ENCODE data around the gene PHF14.
"Not testable (repeated sequence)": the region's sequence is repeated elsewhere in the genome, so short reads cannot be mapped to it uniquely, and the experiment has no call there.

Gene PHF14

GRCh38 chr7:10977113-10977512 is 3.4 kb downstream of the PHF14 start:
- DNase-seq (ENCODE audit: low read depth), result no peak

DNA sequence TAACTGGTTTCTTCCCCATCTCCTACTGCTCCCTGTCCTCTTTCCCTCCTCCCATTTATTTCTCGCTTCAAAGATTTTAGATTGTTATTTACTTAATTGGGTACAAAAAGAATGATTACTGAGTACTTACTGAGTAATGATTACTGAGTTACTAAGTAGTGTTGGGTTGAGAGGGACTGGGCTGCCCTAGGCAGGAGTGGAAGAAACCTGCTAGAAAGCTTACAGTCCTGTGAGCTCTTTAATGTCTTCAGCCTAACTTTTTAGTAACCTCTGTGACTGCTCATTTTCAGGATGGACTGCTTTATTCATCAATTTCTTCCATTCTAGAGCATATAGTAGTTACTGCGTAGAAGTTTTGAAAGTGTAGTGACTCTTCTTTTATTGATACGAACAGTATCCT is 7.6 kb downstream of the PHF14 start:
- no peak for DNase-seq (ENCODE audit: low read depth)

- DNase-seq (ENCODE audit: low read depth), result not testable (repeated sequence)
Observed at GRCh38 chr7:10990748-10991147, 17.1 kb downstream of the PHF14 start.

DNA sequence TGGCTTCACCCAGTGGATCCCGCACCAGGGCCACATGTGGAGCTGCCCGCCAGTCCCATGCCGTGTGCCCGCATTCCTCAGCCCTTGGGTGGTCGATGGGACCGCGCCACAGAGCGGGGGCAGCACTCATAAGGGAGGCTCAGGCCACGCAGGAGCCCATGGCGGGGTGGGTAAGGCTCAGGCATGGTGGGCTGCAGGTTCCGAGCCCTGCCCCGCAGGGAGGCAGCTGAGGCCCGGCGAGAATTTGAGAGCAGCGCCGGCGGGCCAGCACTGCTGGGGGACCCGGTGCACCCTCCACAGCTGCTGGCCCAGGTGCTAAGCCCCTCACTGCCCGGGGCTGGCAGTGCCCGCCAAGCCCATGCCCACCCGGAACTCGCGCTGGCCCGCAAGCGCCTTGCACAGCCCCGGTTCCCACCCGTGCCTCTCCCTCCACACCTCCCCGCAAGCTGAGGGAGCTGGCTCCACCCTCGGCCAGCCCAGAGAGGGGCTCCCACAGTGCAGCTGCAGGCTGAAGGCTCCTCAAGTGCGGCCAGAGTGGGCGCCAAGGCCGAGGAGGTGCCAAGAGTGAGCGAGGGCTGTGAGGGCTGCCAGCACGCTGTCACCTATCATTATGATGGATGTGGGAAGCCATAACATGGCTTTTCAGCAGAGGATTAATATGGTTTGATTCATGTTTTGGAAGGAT is 22.0 kb downstream of the PHF14 start:
- DNase-seq (ENCODE audit: low read depth), result not testable (repeated sequence)

DNA sequence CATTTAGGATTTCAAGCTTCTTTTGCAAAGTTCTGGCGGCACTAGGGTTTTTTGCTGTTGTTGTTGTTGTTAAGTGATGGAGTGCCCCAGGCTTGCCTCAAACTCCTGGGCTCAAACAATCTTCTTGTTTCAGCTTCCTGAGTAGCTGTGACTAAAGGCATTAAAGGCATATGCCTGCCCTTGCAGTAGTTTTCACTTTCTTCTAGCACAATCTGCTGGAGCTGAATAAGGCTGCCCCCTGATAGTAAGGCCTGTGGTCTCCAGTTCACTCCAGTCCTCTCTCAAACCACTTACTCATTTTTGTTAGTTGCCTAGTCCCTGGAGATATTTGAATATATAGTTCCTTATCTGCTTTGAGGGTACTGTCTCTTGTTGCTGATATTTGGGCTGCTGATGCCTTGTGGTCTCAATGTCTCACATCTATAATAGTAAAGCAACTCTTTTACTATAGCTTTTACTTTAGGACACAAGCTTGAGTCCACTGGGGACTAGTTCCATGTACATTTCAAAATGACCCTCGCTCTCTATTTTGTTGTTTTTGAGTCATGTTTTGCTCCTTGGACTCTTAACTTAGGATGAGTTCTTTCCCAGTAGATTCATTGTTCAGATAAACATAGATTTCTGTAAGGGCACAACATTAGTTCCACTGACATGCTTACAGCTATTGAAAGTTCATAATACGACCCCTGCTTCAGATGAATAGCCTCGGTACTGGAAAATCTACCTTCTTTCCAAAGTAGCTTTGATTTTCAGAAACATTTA is 25.5 kb downstream of the PHF14 start:
- DNase-seq (ENCODE audit: low read depth), result no peak

- no peak for DNase-seq (ENCODE audit: low read depth)
Observed at GRCh38 chr7:11005202-11005601, 31.5 kb downstream of the PHF14 start.

DNA sequence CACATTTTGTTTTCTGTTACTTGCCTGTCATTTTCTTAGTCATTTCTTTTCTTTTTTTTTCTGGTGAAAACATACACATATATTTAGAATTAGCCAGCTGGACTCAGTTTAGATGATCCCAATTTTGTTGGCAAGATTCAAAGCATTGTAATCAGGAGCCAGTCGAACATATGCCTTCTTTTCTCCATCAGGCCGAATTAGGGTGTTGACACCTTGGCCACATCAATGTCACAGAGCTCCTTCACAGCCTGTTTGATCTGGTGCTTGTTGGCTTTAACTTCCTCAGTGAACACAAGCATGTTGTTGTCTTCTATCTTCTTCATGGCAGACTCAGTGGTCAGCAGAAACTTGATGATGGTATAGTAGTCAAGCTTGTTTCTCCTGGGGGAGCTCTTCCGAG is 32.6 kb downstream of the PHF14 start:
- DNase-seq (ENCODE audit: low read depth), result no peak

GRCh38 chr7:11009631-11010030 is 36.0 kb downstream of the PHF14 start:
- peak; percentile 39 for DNase-seq (ENCODE audit: low read depth)

- DNase-seq (ENCODE audit: low read depth), result no peak
Observed at GRCh38 chr7:11021468-11021867, 47.8 kb downstream of the PHF14 start.

DNA sequence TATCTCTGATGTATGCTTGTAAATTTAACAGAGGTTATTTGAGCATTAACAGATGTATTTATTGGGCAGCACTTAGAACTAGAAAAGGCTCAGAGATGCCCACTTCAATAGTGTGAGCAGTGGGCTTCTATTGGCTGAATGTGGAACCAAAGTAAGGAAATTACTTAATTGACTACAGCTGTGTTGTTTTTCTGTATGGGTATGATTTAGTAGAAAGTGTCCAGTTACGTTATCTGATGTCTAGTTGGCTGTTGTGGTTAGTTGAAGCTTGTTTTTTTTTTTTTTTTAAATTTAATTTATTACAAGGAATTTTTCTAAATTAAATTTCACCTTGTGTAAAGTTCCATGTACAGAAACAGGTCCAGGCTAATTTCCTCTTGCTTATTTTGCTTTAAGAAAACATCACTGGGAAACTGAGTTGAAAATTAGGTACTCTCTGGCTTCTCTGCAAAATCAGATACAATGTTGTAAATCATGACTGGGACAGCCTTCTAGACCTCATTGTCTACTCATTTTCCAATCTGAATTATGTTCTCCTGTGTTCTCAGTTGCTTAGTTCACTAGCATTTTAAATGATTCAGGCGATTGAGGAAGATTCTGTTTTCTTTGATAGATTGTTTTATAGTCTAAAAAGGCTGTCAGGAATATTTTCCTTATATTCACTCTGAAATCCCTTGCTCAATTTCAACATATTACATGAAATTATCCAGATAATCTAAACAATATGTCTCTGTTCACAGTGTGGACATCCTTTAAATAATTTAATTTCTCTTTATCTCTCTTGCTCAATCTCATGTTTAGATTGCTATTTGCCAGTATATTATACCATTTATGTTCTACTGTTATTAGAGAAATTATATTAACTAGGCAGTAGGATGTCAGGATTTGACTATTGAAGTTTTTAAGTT is 53.0 kb downstream of the PHF14 start:
- peak; percentile 12 for DNase-seq (ENCODE audit: low read depth)

DNA sequence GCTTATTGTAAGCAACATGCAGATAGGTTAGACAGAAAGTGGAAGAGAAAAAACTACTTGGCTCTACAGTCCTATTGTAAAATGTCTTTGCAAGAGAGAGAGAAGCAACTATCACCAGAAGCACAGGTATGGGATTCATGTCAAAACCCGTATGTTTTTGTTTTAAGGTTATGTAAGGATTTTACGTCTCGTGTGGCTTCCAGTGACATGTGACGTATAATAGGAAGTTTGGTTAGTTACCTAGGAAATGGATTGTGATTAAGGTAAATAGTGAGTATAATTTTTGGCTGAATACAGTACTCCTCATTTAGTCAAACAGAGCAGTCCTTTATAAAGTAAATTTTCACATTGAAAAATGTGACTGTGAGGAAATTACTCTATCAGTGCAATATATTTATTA is 62.0 kb downstream of the PHF14 start:
- no peak for DNase-seq (ENCODE audit: low read depth)

DNA sequence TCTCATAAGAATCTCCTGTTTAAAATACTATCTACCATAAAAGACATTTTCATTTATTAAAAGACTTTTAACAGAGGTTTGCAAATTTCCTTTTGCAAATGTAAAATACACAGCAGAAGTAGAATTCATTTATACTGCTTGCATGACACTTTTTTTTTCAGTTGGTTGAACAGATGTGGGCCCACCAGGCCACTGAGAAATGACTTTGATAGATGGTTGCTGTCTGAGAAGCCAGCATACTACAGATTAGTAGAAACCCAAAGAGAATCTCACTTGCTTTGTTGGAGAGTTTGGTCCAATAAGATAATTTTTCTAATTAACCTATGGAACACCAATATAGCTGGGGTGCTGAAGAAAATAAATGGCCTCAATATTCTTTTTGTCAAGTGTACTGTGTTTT is 66.3 kb downstream of the PHF14 start:
- DNase-seq (ENCODE audit: low read depth), result no peak

DNA sequence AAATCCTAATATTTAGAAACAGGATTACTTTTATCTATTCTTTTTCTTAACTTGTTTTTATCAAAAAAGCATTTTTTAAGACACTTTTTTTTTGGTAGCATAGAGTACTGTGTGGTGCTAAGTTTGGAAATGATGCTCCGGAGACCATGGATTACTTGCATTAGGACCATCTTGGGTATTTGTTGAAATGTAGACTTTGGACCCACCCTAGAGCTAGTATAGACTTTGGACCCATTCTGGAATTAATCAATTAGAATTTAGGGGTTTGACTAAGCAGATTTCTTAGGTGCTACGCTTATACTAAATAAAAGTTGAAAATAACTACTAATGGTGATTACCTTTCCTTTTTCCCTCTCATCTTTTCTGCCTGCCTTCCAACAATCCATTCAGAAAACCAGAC is 80.4 kb downstream of the PHF14 start:
- DNase-seq (ENCODE audit: low read depth), result no peak

GRCh38 chr7:11060893-11061292 is 87.2 kb downstream of the PHF14 start:
- DNase-seq (ENCODE audit: low read depth), result no peak

GRCh38 chr7:11062110-11062509 is 88.4 kb downstream of the PHF14 start:
- DNase-seq (ENCODE audit: low read depth), result no peak

DNA sequence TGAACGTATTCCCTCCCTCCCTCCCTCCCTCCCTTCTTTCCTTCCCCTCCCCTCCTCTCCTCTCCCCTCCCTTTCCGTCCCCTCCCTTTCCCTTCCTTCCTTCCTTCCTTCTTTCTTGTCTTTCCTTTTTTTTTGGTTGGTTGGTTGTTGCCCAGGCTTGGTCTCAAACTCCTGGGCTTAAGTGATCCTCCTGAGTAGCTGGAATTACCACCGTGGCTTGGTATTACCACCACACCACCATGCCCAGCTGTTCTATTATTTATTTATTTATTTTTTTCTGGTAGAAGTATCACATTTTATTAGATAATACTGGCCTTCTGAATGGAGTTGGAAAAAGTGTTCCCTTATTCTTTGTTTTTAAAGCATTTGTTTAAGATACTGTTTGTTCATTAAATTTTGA is 95.9 kb downstream of the PHF14 start:
- DNase-seq (ENCODE audit: low read depth), result no peak

DNA sequence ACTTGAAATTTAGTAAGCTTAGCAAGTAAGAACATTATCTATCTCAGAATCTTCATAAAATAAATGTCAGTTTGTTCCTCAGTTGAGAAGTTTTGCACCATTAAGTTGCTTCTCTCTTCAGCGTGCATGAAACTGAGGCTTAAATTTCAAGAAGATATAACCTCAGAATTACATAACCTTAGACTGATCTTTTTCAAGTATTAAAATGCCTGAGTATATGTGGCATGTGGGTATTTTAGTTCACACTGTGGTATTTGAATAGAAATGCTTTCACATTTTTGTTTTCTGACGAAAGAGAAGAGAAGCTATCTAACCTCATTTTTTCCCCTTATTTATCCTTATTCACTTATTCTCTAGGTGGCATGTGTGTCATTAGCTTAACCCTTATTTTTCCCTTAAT is 104.1 kb downstream of the PHF14 start:
- DNase-seq (ENCODE audit: low read depth), result peak; percentile 50

GRCh38 chr7:11078247-11078834 is 104.7 kb downstream of the PHF14 start:
- no peak for DNase-seq (ENCODE audit: low read depth)

DNA sequence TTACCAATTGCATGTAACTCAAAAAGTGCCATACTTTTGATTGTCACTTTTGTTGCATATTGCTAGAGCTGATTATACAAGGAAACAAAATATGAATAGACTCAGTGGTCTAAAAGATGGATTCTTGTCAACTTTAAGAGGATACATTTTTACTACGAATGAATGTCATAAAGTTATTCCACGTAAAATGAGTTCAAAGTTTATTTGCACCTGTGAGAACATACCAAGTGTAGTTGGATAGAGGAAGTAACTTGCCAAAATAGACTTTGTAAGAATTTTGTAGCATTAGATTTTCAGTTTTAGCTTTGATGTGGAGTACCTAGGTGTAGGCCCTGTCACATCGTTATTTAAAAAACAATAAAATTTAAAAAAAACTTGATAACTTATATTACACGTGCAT is 106.2 kb downstream of the PHF14 start:
- DNase-seq (ENCODE audit: low read depth), result no peak

DNA sequence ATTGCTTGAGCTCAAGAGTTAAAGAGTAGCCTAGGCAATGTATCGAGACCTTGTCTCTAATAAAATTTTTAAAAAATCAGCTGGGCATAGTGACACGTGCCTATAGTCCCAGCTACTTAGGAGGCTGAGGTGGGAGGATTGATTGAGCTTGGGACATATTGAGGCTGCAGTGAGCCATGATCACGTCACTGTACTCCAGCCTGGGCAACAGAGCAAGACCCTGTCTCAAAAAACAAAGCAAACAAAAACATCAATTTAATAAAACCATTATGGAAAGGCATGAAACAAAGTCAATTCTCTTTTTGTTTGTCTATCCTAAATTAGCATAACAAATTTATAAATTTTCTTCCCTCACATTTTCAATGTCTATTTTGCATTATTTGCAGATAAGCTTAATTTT is 108.4 kb downstream of the PHF14 start:
- no peak for DNase-seq (ENCODE audit: low read depth)

DNA sequence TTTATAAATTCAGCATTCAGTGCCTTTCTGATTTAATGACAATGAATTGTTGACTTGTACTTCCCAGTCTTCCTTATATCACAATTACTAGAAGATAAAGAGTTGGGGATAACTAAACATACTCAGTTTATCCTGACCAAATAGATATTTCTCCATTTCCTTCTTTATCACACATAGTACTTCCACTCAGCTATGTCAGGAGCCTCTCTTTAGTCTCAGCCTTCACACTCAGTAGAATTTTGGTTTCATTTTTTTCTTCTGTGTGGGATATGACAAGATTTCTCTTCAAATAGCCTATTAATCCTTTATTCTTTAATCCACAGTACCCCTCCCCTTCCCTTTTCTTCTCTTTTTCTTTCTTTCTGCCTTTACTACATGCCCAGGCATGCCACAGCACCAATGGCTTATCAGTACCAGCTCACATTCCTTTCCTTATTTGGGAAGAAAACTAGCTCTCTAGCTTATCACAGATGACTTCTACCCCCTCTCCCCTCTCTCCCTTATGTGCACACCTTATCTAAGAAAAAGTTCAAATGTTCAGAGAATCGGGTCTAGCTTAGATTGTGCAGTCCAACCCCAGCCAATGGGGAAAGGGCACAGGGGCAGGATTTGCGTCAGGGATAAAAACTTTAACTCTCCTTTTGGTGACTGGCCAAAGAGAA is 109.0 kb downstream of the PHF14 start:
- peak; percentile 54 for DNase-seq (ENCODE audit: low read depth)

DNA sequence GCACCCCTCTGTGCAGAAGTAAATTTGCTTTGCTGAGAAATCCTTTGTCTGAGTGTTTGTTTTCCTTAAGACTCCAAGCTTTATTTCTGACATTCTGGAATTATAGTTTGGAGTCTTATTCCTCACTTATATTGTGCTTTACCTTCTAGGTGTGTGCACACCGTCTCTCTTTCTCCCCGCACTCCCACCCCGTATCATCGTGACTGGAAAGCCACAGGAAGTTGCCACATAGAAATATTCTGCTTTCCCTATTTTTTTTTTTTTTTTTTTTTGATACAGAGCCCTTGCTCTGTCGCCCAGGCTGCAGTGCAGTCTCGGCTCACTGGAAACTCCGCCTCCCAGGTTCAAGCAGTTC is 109.5 kb downstream of the PHF14 start:
- DNase-seq (ENCODE audit: low read depth), result no peak

All from amniotic epithelial cell (primary cell).